Osteoblast (primary cell): ENCODE measurements around the gene ZNF454. TPM values are rescaled to one million over a fixed set of nuclear protein-coding genes. Genes with fewer than 3 reads are reported as not detected.

Experiments
- DNase-seq: peaks from one replicate; pipeline ENCODE4 v3.0.0; 2011; ENCODE audit warnings: low spot score, mixed read lengths; ENCODE audit not compliant: insufficient read length; ENCODE audit errors: missing footprints
- H2AFZ ChIP-seq: 2 replicates; pipeline ENCODE4 v1.6.0; 2011; ENCODE audit warnings: mild to moderate bottlenecking, low read length
- H3K27ac ChIP-seq: 2 replicates; pipeline ENCODE4 v1.5.1; 2011; ENCODE audit warnings: mild to moderate bottlenecking, low read depth, low read length, moderate library complexity
- H3K27me3 ChIP-seq: 2 replicates; pipeline ENCODE4 v1.6.0; 2012; ENCODE audit warnings: mild to moderate bottlenecking, control low read depth, inconsistent platforms, low read length, moderate library complexity; ENCODE audit not compliant: insufficient read depth
- H3K36me3 ChIP-seq: 2 replicates; pipeline ENCODE4 v1.5.1; 2011; ENCODE audit warnings: mild to moderate bottlenecking, low read length, control low read depth, moderate library complexity; ENCODE audit not compliant: insufficient read depth
- H3K4me1 ChIP-seq: 2 replicates; pipeline ENCODE4 v1.5.1; 2011; ENCODE audit warnings: mild to moderate bottlenecking, low read length, control low read depth, moderate library complexity; ENCODE audit not compliant: insufficient read depth
- H3K4me2 ChIP-seq: 2 replicates; pipeline ENCODE4 v1.6.0; 2011; ENCODE audit warnings: mild to moderate bottlenecking, low read length; ENCODE audit not compliant: insufficient read depth
- H3K4me3 ChIP-seq: fragments of 200-600 bp; sonication (generic); 3 replicates; pipeline ENCODE4 v1.5.1; 2012; ENCODE audit warnings: mild to moderate bottlenecking, low read length, inconsistent platforms; ENCODE audit not compliant: insufficient read depth
- H3K79me2 ChIP-seq: 2 replicates; pipeline ENCODE4 v1.6.0; 2012; ENCODE audit warnings: mild to moderate bottlenecking, low read length, control low read depth, inconsistent platforms; ENCODE audit not compliant: insufficient read depth
- H3K9me3 ChIP-seq: 2 replicates; pipeline ENCODE4 v1.5.1; 2011; ENCODE audit warnings: low read depth, low read length, control low read depth
- H4K20me1 ChIP-seq: 2 replicates; pipeline ENCODE4 v1.6.0; 2012; ENCODE audit warnings: mild to moderate bottlenecking, low read length, control low read depth; ENCODE audit not compliant: insufficient read depth
- CTCF ChIP-seq: IDR thresholded peaks from 2 replicates; pipeline ENCODE4 v1.5.1; 2011; ENCODE audit warnings: mild to moderate bottlenecking, low read depth, low read length, moderate library complexity; ENCODE audit errors: extremely low read depth
- total RNA-seq: library from RNA; depleted of rRNA; stranded (reverse); fragments of >200 nt; gene quantifications from 2 replicates; pipeline ENCODE4 v1.2.3, GENCODE V29; 2012

ZNF454 gene
- total RNA-seq, 1 donor, result 2.5 TPM

- Histone ChIP-seq H3K36me3 (no peaks in the 10 kb centered on the region), H3K4me1 (no peaks in the 10 kb centered on the region), H3K9me3 (no peaks in the 10 kb centered on the region), H3K27ac (no peak overlapping the region), H3K27me3 (peaks cover 13% of the 10 kb centered on the region), H2AFZ (no peak overlapping the region), H3K4me2 (no peak overlapping the region), H3K79me2 (no peaks in the 10 kb centered on the region), H3K4me3 (no peak overlapping the region), H4K20me1 (no peaks in the 10 kb centered on the region)
- peak; percentile 76 for DNase-seq
- no peak for TF ChIP-seq CTCF
Measured at GRCh38 chr5:178991190-178992145, 50.5 kb downstream of the ZNF454 start.

GRCh38 chr5:178992291-178992895 lies 51.4 kb downstream of the ZNF454 start:
- no peak overlapping the region for H2AFZ ChIP-seq
- H3K79me2 ChIP-seq, result no peaks in the 10 kb centered on the region
- no peak overlapping the region for H3K27ac ChIP-seq
- H3K4me2 ChIP-seq, result no peak overlapping the region
- peaks cover 13% of the 10 kb centered on the region for H3K27me3 ChIP-seq
- no peaks in the 10 kb centered on the region for H4K20me1 ChIP-seq
- no peaks in the 10 kb centered on the region for H3K36me3 ChIP-seq
- no peak overlapping the region for H3K4me3 ChIP-seq
- peak; percentile 76 for DNase-seq
- TF ChIP-seq CTCF, result no peak
- no peaks in the 10 kb centered on the region for H3K4me1 ChIP-seq
- H3K9me3 ChIP-seq, result no peaks in the 10 kb centered on the region

- Histone ChIP-seq H3K9me3 (no peaks in the 10 kb centered on the region), H2AFZ (no peak overlapping the region), H3K27me3 (peaks cover 13% of the 10 kb centered on the region), H3K36me3 (no peaks in the 10 kb centered on the region), H3K4me3 (no peak overlapping the region), H4K20me1 (no peaks in the 10 kb centered on the region), H3K4me2 (no peak overlapping the region), H3K79me2 (no peaks in the 10 kb centered on the region), H3K27ac (no peak overlapping the region), H3K4me1 (no peaks in the 10 kb centered on the region)
- no peak for TF ChIP-seq CTCF
- peak; percentile 11 for DNase-seq
Measured at GRCh38 chr5:178993236-178993765, 52.3 kb downstream of the ZNF454 start.
